K562 (cell line): Measurements from ENCODE around the gene SIGLEC11. TPM values are rescaled to one million over a fixed set of nuclear protein-coding genes. Genes with fewer than 3 reads are reported as not detected.

Experiments
- CBFA2T2 ChIP-seq: fragments of 450-650 bp; conservative IDR thresholded peaks from 2 replicates; pipeline ENCODE4 v1.6.1; 2017; ENCODE audit warnings: mild to moderate bottlenecking
- CREM ChIP-seq: IDR thresholded peaks from 2 replicates; pipeline ENCODE4 v1.6.1; 2014; ENCODE audit warnings: antibody characterized with exemption, low read depth
- GABPB2 ChIP-seq: fragments of 250-450 bp; sonication (Bioruptor Pico); conservative IDR thresholded peaks from 2 replicates; pipeline ENCODE4 v1.5.1; 2021; ENCODE audit warnings: mild to moderate bottlenecking
- GTF2A2 ChIP-seq: IDR thresholded peaks from 2 replicates; pipeline ENCODE4 v1.6.1; 2016; ENCODE audit warnings: mild to moderate bottlenecking, missing genetic modification characterization, missing compliant biosample characterization
- JUND ChIP-seq, 2 experiments: IDR thresholded peaks; 2 replicates in 1 of 2; 3 replicates in 1 of 2; pipeline ENCODE4 v1.6.1; 2011; ENCODE audit warnings: borderline replicate concordance in 2 of 2, low read depth in 2 of 2, low read length in 2 of 2, improper control_type of control experiment in 1 of 2, missing biosample characterization in 1 of 2, missing genetic modification characterization in 1 of 2, missing genetic modification reagents in 1 of 2
- KAT8 ChIP-seq: fragments of 450-650 bp; IDR thresholded peaks from 2 replicates; pipeline ENCODE4 v1.6.1; 2016; ENCODE audit warnings: low read depth, mild to moderate bottlenecking
- MAZ ChIP-seq, 2 experiments: fragments of 450-650 bp in 1 of 2; sonication (generic) in 1 of 2; formaldehyde crosslinking; IDR thresholded peaks in 1 of 2; conservative IDR thresholded peaks in 1 of 2; 2 replicates each; pipeline versions ENCODE4 v1.4.0 to v1.5.0; 2020; ENCODE audit warnings: mild to moderate bottlenecking in 1 of 2, missing genetic modification reagents in 1 of 2
- PTBP1 ChIP-seq: fragments of 200-400 bp; formaldehyde crosslinking; IDR thresholded peaks from 2 replicates; pipeline ENCODE4 v1.6.1; 2017; ENCODE audit warnings: low read depth, low read length
- RAD21 ChIP-seq, 2 experiments: fragments of 250-450 bp in 1 of 2; fragments of 450-650 bp in 1 of 2; sonication (Bioruptor Pico) in 1 of 2; formaldehyde crosslinking in 1 of 2; IDR thresholded peaks in 1 of 2; conservative IDR thresholded peaks in 1 of 2; 2 replicates each; pipeline versions ENCODE4 v1.4.0 to v1.8.0; 2020 to 2022; ENCODE audit warnings: mild to moderate bottlenecking in 2 of 2, moderate library complexity in 1 of 2
- SNRNP70 ChIP-seq: fragments of 200-400 bp; formaldehyde crosslinking; optimal IDR thresholded peaks from 2 replicates; pipeline ENCODE3; 2017; ENCODE audit warnings: low read depth, low read length
- SREBF1 ChIP-seq: fragments of 150-350 bp; IDR thresholded peaks from 2 replicates; pipeline ENCODE4 v1.6.1; 2014; ENCODE audit warnings: antibody characterized with exemption, low read depth, low read length, borderline replicate concordance
- SRSF9 ChIP-seq: fragments of 200-400 bp; formaldehyde crosslinking; IDR thresholded peaks from 2 replicates; pipeline ENCODE4 v1.6.1; 2017; ENCODE audit warnings: low read depth, low read length, borderline replicate concordance
- ZNF347 ChIP-seq: fragments of 450-650 bp; formaldehyde crosslinking; IDR thresholded peaks from 2 replicates; pipeline ENCODE4 v1.4.0; 2020; ENCODE audit warnings: low read depth, mild to moderate bottlenecking, moderate library complexity
- ZNF764 ChIP-seq: fragments of 250-450 bp; sonication (Bioruptor Pico); IDR thresholded peaks from 2 replicates; pipeline ENCODE4 v1.4.0; 2020; ENCODE audit warnings: low read depth, mild to moderate bottlenecking, moderate library complexity
- polyA plus RNA-seq, 8 experiments: library from polyadenylated mRNA; depleted of rRNA in 4 of 8; stranded (reverse) in 5 of 8; unstranded in 3 of 8; fragments of >200 nt; fragmentation: Nextera tagmentation in 2 of 8; fragmentation: Illumina TruSeq in 1 of 8; extraction: Ambion mirVana in 2 of 8; extraction: Trizol in 1 of 8; gene quantifications; 2 replicates each; pipeline versions ENCODE4 v1.2.1 to v1.2.3, GENCODE V29; 2011 to 2014; ENCODE audit warnings: inconsistent platforms in 1 of 8, missing spikeins in 1 of 8
- total RNA-seq, 7 experiments: library from RNA; depleted of rRNA in 6 of 7; stranded (reverse); fragments of >200 nt in 6 of 7; fragmentation: Illumina TruSeq in 2 of 7; extraction: Trizol in 2 of 7; gene quantifications; 2 replicates each; pipeline versions ENCODE4 v1.2.1 to v1.2.3, GENCODE V29; 2011 to 2021; ENCODE audit warnings: low replicate concordance in 1 of 7
- TF ChIP-seq, protein P1 (sequence below): IDR thresholded peaks from 3 replicates; pipeline ENCODE4 v1.6.1; 2011; ENCODE audit warnings: borderline replicate concordance, mild to moderate bottlenecking, moderate library complexity; ENCODE audit not compliant: insufficient read length; ENCODE audit errors: extremely low read depth
- TF ChIP-seq, protein P2 (sequence below): fragments of 450-650 bp; IDR thresholded peaks from 2 replicates; pipeline ENCODE4 v1.6.1; 2016; ENCODE audit warnings: mild to moderate bottlenecking
- TF ChIP-seq, protein P3 (sequence below): IDR thresholded peaks from 2 replicates; pipeline ENCODE4 v1.6.1; 2011; ENCODE audit warnings: borderline replicate concordance, low read depth, mild to moderate bottlenecking, moderate library complexity, low read length; ENCODE audit not compliant: insufficient read depth, poor library complexity, severe bottlenecking
- TF ChIP-seq, protein P4 (sequence below): sonication (generic); formaldehyde crosslinking; IDR thresholded peaks from 2 replicates; pipeline ENCODE4 v1.8.1; 2023; ENCODE audit warnings: mild to moderate bottlenecking, missing genetic modification reagents

The SIGLEC11 gene
- total and polyA plus RNA-seq, 9 of the 15 experiments (the other 6 are each of a cell fraction or from before 2014, with no cell fraction given): not detected

DNA sequence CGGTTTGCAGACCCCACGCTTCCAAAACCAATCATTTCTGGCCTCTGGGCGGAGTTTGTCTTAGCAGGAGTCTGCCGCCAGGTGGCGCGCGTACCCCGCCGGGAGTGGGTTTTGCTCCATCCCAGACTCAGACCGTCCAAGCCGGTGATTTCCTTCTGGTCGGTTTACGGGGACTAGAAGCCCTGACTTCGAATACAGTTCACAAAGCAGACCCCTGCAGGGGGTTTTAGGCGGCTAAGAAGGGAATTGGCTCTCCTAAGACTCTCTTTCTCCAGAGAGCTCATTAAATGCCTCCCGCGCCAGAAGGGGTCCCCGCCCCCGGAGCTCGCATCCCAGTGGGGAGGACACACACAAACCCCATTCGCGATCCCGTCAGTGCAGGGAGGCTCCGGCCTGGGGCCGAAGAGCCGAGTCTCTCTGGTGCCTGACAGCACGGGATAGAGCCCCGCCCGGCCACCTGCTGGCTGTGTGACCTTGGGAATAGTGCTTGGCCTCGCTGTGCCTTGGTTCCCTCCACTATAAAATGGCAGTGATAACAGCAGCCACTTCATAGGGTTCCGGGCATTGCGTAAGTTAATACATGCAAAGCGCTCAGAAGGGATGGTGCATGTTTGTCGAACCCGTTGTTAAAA is 23.1 kb downstream of the SIGLEC11 start (continued):
- TF ChIP-seq, protein P1, sequence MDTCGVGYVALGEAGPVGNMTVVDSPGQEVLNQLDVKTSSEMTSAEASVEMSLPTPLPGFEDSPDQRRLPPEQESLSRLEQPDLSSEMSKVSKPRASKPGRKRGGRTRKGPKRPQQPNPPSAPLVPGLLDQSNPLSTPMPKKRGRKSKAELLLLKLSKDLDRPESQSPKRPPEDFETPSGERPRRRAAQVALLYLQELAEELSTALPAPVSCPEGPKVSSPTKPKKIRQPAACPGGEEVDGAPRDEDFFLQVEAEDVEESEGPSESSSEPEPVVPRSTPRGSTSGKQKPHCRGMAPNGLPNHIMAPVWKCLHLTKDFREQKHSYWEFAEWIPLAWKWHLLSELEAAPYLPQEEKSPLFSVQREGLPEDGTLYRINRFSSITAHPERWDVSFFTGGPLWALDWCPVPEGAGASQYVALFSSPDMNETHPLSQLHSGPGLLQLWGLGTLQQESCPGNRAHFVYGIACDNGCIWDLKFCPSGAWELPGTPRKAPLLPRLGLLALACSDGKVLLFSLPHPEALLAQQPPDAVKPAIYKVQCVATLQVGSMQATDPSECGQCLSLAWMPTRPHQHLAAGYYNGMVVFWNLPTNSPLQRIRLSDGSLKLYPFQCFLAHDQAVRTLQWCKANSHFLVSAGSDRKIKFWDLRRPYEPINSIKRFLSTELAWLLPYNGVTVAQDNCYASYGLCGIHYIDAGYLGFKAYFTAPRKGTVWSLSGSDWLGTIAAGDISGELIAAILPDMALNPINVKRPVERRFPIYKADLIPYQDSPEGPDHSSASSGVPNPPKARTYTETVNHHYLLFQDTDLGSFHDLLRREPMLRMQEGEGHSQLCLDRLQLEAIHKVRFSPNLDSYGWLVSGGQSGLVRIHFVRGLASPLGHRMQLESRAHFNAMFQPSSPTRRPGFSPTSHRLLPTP: no peak
- TF ChIP-seq, protein P2, sequence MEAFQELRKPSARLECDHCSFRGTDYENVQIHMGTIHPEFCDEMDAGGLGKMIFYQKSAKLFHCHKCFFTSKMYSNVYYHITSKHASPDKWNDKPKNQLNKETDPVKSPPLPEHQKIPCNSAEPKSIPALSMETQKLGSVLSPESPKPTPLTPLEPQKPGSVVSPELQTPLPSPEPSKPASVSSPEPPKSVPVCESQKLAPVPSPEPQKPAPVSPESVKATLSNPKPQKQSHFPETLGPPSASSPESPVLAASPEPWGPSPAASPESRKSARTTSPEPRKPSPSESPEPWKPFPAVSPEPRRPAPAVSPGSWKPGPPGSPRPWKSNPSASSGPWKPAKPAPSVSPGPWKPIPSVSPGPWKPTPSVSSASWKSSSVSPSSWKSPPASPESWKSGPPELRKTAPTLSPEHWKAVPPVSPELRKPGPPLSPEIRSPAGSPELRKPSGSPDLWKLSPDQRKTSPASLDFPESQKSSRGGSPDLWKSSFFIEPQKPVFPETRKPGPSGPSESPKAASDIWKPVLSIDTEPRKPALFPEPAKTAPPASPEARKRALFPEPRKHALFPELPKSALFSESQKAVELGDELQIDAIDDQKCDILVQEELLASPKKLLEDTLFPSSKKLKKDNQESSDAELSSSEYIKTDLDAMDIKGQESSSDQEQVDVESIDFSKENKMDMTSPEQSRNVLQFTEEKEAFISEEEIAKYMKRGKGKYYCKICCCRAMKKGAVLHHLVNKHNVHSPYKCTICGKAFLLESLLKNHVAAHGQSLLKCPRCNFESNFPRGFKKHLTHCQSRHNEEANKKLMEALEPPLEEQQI: no peak
- TF ChIP-seq JUND (IDR thresholded peaks at IDR 0.05; ENCODE audit: borderline replicate concordance, low read depth, low read length) (no peak), JUND (tag; IDR thresholded peaks at IDR 0.05; ENCODE audit: borderline replicate concordance, low read depth, low read length) (no peak; the same call in 2 of the 3 replicates), SREBF1 (no peak), SRSF9 (no peak), SNRNP70 (no peak), CBFA2T2 (no peak), GABPB2 (CRISPR knock-in tag) (no peak), ZNF764 (CRISPR knock-in tag) (no peak), MAZ (CRISPR knock-in tag; conservative IDR thresholded peaks at IDR 0.05 in 1 of 2, IDR thresholded peaks at IDR 0.05 in 1 of 2) (0 out of 4 replicates have a peak, but pooled peaks of 1 of the 2 experiments have one; percentile 21), PTBP1 (0 out of 2 replicates have a peak, but pooled peaks have one; percentile 59), CREM (peak; percentile 25; the same call in 1 of the 2 replicates), RAD21 (CRISPR knock-in tag; conservative IDR thresholded peaks at IDR 0.05 in 1 of 2, IDR thresholded peaks at IDR 0.05 in 1 of 2) (peak; percentile 95 to 96), KAT8 (no peak), ZNF347 (CRISPR knock-in tag) (no peak), GTF2A2 (tag) (no peak)
- TF ChIP-seq, protein P3, sequence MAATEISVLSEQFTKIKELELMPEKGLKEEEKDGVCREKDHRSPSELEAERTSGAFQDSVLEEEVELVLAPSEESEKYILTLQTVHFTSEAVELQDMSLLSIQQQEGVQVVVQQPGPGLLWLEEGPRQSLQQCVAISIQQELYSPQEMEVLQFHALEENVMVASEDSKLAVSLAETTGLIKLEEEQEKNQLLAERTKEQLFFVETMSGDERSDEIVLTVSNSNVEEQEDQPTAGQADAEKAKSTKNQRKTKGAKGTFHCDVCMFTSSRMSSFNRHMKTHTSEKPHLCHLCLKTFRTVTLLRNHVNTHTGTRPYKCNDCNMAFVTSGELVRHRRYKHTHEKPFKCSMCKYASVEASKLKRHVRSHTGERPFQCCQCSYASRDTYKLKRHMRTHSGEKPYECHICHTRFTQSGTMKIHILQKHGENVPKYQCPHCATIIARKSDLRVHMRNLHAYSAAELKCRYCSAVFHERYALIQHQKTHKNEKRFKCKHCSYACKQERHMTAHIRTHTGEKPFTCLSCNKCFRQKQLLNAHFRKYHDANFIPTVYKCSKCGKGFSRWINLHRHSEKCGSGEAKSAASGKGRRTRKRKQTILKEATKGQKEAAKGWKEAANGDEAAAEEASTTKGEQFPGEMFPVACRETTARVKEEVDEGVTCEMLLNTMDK: no peak
- TF ChIP-seq, protein P4, sequence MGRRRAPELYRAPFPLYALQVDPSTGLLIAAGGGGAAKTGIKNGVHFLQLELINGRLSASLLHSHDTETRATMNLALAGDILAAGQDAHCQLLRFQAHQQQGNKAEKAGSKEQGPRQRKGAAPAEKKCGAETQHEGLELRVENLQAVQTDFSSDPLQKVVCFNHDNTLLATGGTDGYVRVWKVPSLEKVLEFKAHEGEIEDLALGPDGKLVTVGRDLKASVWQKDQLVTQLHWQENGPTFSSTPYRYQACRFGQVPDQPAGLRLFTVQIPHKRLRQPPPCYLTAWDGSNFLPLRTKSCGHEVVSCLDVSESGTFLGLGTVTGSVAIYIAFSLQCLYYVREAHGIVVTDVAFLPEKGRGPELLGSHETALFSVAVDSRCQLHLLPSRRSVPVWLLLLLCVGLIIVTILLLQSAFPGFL (CRISPR knock-in tag): 0 out of 2 replicates have a peak, but pooled peaks have one; percentile 20
